ENCODE results near the gene RNF7. TPM values are rescaled to one million over a fixed set of nuclear protein-coding genes. Genes with fewer than 3 reads are reported as not detected.

Gene RNF7
- total and polyA plus RNA-seq, 4 donors = 11.7 to 71.6 (median 28.9) TPM

GRCh38 chr3:141795741-141796080 lies 57.6 kb downstream of the RNF7 start:
- Histone ChIP-seq H3K4me1 (ENCODE audit: control insufficient read depth in 4 of 4, insufficient read depth in 4 of 4, low read length in 3 of 4) (peaks cover 0 to 11% (median 6%) of the 10 kb centered on the region in 4 donors), H3K27ac (ENCODE audit: low read depth in 1 of 2, low read length in 2 of 2) (no peak overlapping the region), H3K4me3 (ENCODE audit: low read depth in 1 of 3, low read length in 3 of 3) (no peak overlapping the region), H3K27me3 (ENCODE audit: control insufficient read depth in 4 of 4, insufficient read depth in 4 of 4, low read length in 3 of 4) (no peaks in the 10 kb centered on the region), H3K36me3 (ENCODE audit: control insufficient read depth in 4 of 4, insufficient read depth in 3 of 4, low read depth in 1 of 4, low read length in 3 of 4) (no peaks in the 10 kb centered on the region), H3K9me3 (ENCODE audit: control insufficient read depth in 4 of 4, low read length in 3 of 4) (no peaks in the 10 kb centered on the region), H3K9ac (ENCODE audit: low read depth in 1 of 2, low read length in 2 of 2) (no peak overlapping the region)
- no peak for DNase-seq (ENCODE audit: low spot score)
- WGBS = 91% methylated on average over 5 of the region's 5 CpGs
- TF ChIP-seq, protein P1, sequence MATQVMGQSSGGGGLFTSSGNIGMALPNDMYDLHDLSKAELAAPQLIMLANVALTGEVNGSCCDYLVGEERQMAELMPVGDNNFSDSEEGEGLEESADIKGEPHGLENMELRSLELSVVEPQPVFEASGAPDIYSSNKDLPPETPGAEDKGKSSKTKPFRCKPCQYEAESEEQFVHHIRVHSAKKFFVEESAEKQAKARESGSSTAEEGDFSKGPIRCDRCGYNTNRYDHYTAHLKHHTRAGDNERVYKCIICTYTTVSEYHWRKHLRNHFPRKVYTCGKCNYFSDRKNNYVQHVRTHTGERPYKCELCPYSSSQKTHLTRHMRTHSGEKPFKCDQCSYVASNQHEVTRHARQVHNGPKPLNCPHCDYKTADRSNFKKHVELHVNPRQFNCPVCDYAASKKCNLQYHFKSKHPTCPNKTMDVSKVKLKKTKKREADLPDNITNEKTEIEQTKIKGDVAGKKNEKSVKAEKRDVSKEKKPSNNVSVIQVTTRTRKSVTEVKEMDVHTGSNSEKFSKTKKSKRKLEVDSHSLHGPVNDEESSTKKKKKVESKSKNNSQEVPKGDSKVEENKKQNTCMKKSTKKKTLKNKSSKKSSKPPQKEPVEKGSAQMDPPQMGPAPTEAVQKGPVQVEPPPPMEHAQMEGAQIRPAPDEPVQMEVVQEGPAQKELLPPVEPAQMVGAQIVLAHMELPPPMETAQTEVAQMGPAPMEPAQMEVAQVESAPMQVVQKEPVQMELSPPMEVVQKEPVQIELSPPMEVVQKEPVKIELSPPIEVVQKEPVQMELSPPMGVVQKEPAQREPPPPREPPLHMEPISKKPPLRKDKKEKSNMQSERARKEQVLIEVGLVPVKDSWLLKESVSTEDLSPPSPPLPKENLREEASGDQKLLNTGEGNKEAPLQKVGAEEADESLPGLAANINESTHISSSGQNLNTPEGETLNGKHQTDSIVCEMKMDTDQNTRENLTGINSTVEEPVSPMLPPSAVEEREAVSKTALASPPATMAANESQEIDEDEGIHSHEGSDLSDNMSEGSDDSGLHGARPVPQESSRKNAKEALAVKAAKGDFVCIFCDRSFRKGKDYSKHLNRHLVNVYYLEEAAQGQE (IDR thresholded peaks at IDR 0.05) = no peak
- TF ChIP-seq HNF4A (conservative IDR thresholded peaks at IDR 0.05) = no peak
- TF ChIP-seq FOXA1 (IDR thresholded peaks at IDR 0.05) = no peak
- TF ChIP-seq NR2F2 (IDR thresholded peaks at IDR 0.05) = no peak
- no peak for TF ChIP-seq EGR1 (IDR thresholded peaks at IDR 0.05; ENCODE audit: low read depth in 2 of 2)
- no peak for TF ChIP-seq JUND (IDR thresholded peaks at IDR 0.05)
- TF ChIP-seq TAF1 (conservative IDR thresholded peaks at IDR 0.05) = no peak
- TF ChIP-seq ATF3 (IDR thresholded peaks at IDR 0.05) = no peak

- Histone ChIP-seq H3K4me1 (ENCODE audit: control insufficient read depth in 4 of 4, insufficient read depth in 4 of 4, low read length in 3 of 4) (peaks cover 0 to 11% (median 6%) of the 10 kb centered on the region in 4 donors), H3K9me3 (ENCODE audit: control insufficient read depth in 4 of 4, low read length in 3 of 4) (no peaks in the 10 kb centered on the region), H3K4me3 (ENCODE audit: low read depth in 1 of 3, low read length in 3 of 3) (no peak overlapping the region), H3K36me3 (ENCODE audit: control insufficient read depth in 4 of 4, insufficient read depth in 3 of 4, low read depth in 1 of 4, low read length in 3 of 4) (no peaks in the 10 kb centered on the region), H3K9ac (ENCODE audit: low read depth in 1 of 2, low read length in 2 of 2) (no peak overlapping the region), H3K27me3 (ENCODE audit: control insufficient read depth in 4 of 4, insufficient read depth in 4 of 4, low read length in 3 of 4) (no peaks in the 10 kb centered on the region), H3K27ac (ENCODE audit: low read depth in 1 of 2, low read length in 2 of 2) (peak overlapping the region; percentile 39 to 68)
- DNase-seq (ENCODE audit: low spot score) = no peak
- TF ChIP-seq FOXA2 (IDR thresholded peaks at IDR 0.05) = no peak
- TF ChIP-seq FOXA1 (IDR thresholded peaks at IDR 0.05) = no peak
- TF ChIP-seq, protein P1 (IDR thresholded peaks at IDR 0.05) = no peak
- no peak for TF ChIP-seq MAX (IDR thresholded peaks at IDR 0.05)
- TF ChIP-seq HNF4G (IDR thresholded peaks at IDR 0.05) = no peak
- no peak for TF ChIP-seq TAF1 (conservative IDR thresholded peaks at IDR 0.05)
- TF ChIP-seq JUND (IDR thresholded peaks at IDR 0.05) = no peak
- 72% methylated on average over 11 of the region's 11 CpGs for WGBS
Measured at GRCh38 chr3:141796081-141796888, 58.2 kb downstream of the RNF7 start.

Small RNA genes lying within 50 kb of the gene (small RNA-seq; reads per million reads assigned to genes)
- gene AC112771.1 = not detected

Other genes starting within 250 kb of the RNF7 start
- gene GRK7, start 25.1 kb downstream of the RNF7 start, total RNA-seq = under 1 TPM in 1 of 2 donors, not detected in 1; 0.08 TPM
- not detected for gene GRK7, start 25.1 kb downstream of the RNF7 start, polyA plus RNA-seq
- 10 to 100 TPM in 1 of 2 donors, 1 to 10 TPM in 1; 7.4 to 30.2 TPM for gene ATP1B3, start 138.3 kb downstream of the RNF7 start, total RNA-seq
- 10 to 100 TPM in 1 of 2 donors, 1 to 10 TPM in 1; 6.8 to 15.1 TPM for gene ATP1B3, start 138.3 kb downstream of the RNF7 start, polyA plus RNA-seq